ENCODE results near the gene ABCD3.

Gene ABCD3

DNA sequence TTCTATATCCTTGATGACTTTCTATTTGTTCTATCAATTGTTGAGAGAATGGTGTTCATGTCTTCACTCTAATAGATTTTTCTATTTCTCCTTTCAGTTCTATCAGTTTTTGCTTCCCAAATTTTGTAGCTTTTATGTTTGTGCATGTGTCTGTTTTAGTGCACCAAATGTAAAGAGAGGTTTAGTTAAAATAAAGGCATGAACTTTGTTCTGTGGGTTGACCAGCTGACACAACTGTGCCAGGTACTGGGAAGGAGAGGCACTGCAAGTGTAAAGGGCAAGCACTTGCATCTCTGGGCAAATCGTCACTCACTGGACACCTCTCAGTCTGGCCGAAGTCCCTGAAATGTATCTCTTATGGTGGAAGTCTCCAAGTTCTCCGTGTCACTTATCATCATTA lies 38.6 kb upstream of the ABCD3 start:
- H3K9me3 ChIP-seq (replicated peaks; ENCODE audit: insufficient read depth, low read length) = no peaks in the 10 kb centered on the region
- H4K20me1 ChIP-seq (ENCODE audit: insufficient read depth, low read length) = no peaks in the 10 kb centered on the region
- no peak overlapping the region for H3K27ac ChIP-seq (ENCODE audit: low read length)
- H3K4me3 ChIP-seq (ENCODE audit: low read length) = no peak overlapping the region
- DNase-seq = no peak
- TF ChIP-seq EZH2phosphoT487 (IDR thresholded peaks at IDR 0.05; ENCODE audit: low read length) = no peak
- no peak for TF ChIP-seq EZH2 (optimal IDR thresholded peaks at IDR 0.05; ENCODE audit: low read depth, low read length)
- TF ChIP-seq, protein P1, sequence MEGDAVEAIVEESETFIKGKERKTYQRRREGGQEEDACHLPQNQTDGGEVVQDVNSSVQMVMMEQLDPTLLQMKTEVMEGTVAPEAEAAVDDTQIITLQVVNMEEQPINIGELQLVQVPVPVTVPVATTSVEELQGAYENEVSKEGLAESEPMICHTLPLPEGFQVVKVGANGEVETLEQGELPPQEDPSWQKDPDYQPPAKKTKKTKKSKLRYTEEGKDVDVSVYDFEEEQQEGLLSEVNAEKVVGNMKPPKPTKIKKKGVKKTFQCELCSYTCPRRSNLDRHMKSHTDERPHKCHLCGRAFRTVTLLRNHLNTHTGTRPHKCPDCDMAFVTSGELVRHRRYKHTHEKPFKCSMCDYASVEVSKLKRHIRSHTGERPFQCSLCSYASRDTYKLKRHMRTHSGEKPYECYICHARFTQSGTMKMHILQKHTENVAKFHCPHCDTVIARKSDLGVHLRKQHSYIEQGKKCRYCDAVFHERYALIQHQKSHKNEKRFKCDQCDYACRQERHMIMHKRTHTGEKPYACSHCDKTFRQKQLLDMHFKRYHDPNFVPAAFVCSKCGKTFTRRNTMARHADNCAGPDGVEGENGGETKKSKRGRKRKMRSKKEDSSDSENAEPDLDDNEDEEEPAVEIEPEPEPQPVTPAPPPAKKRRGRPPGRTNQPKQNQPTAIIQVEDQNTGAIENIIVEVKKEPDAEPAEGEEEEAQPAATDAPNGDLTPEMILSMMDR (IDR thresholded peaks at IDR 0.05; ENCODE audit: low read length) = no peak
- no peak overlapping the region for H3K4me2 ChIP-seq (ENCODE audit: low read depth, low read length)
- H3K79me2 ChIP-seq (ENCODE audit: low read length) = no peaks in the 10 kb centered on the region
- H3K9ac ChIP-seq (ENCODE audit: low read length) = no peak overlapping the region
- no peaks in the 10 kb centered on the region for H3K27me3 ChIP-seq (replicated peaks; ENCODE audit: insufficient read depth, low read length)
- no peaks in the 10 kb centered on the region for H3F3A ChIP-seq (ENCODE audit: insufficient read depth, low read length)
- H2AFZ ChIP-seq (ENCODE audit: low read length) = no peak overlapping the region
- H3K9me2 ChIP-seq (replicated peaks; ENCODE audit: insufficient read depth, low read length) = no peaks in the 10 kb centered on the region
- no peaks in the 10 kb centered on the region for H3K36me3 ChIP-seq (replicated peaks; ENCODE audit: insufficient read depth, low read length)
- no peaks in the 10 kb centered on the region for H3K4me1 ChIP-seq (ENCODE audit: low read length)

DNA sequence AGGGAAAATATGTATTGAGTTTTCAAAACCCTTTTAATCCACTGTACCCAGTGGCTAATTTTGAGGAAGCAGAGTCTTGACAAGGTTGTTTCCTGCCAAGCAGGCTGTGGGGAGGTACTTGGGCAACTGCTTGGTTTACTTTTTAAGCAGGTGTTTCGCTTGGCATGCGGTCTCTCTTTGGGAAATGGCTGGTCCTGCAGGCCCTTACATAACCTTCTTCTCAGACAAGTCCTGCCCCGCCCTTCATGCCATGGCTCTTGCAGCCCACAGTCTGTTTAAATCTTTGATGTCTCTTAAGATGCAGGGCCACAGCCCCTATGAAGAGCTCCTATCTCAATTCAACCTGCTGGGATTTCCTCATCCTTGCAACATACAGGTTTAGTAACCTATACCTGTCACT lies 36.0 kb upstream of the ABCD3 start:
- no peak overlapping the region for H3K4me2 ChIP-seq (ENCODE audit: low read depth, low read length)
- no peak for DNase-seq

DNA sequence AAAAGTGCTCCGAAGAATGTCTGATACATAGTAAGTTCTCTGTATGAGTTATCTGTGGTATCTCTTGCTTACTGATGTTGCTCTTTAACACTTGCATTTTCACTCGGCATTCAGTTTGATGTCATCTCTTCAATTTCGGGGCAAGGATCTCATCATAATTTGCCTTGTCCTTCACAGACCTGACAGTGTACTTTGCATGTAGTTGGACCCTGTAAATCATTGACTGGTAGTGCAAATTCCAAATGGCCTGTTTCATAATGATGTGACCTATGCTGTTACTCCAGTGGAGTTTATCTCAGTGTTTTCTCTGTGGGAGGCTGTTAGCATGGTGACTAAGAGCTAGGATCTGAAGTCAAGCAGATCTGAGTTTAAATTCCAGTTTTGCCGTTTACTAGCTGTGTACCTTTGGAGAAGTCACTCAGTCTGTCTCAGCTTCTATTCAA lies 34.2 kb upstream of the ABCD3 start:
- Histone ChIP-seq H3K79me2 (ENCODE audit: low read length) (no peaks in the 10 kb centered on the region), H3F3A (ENCODE audit: insufficient read depth, low read length) (no peaks in the 10 kb centered on the region), H3K4me3 (ENCODE audit: low read length) (no peak overlapping the region), H3K4me1 (ENCODE audit: low read length) (no peaks in the 10 kb centered on the region), H2AFZ (ENCODE audit: low read length) (no peak overlapping the region), H3K9me3 (replicated peaks; ENCODE audit: insufficient read depth, low read length) (no peaks in the 10 kb centered on the region), H3K4me2 (ENCODE audit: low read depth, low read length) (no peak overlapping the region), H3K27ac (ENCODE audit: low read length) (no peak overlapping the region), H3K9me2 (replicated peaks; ENCODE audit: insufficient read depth, low read length) (no peaks in the 10 kb centered on the region), H3K36me3 (replicated peaks; ENCODE audit: insufficient read depth, low read length) (no peaks in the 10 kb centered on the region), H4K20me1 (ENCODE audit: insufficient read depth, low read length) (no peaks in the 10 kb centered on the region), H3K9ac (ENCODE audit: low read length) (no peak overlapping the region), H3K27me3 (replicated peaks; ENCODE audit: insufficient read depth, low read length) (no peaks in the 10 kb centered on the region)
- TF ChIP-seq EZH2 (optimal IDR thresholded peaks at IDR 0.05; ENCODE audit: low read depth, low read length) (no peak), EZH2phosphoT487 (IDR thresholded peaks at IDR 0.05; ENCODE audit: low read length) (no peak)
- TF ChIP-seq, protein P1 (IDR thresholded peaks at IDR 0.05; ENCODE audit: low read length) = no peak
- no peak for DNase-seq

More for the DNA sequence above, 36.0 kb upstream of the ABCD3 start:
- TF ChIP-seq EZH2 (optimal IDR thresholded peaks at IDR 0.05; ENCODE audit: low read depth, low read length) (no peak), EZH2phosphoT487 (IDR thresholded peaks at IDR 0.05; ENCODE audit: low read length) (no peak)
- TF ChIP-seq, protein P1 (IDR thresholded peaks at IDR 0.05; ENCODE audit: low read length) = no peak
- Histone ChIP-seq H3K27ac (ENCODE audit: low read length) (no peak overlapping the region), H3K27me3 (replicated peaks; ENCODE audit: insufficient read depth, low read length) (no peaks in the 10 kb centered on the region), H3K36me3 (replicated peaks; ENCODE audit: insufficient read depth, low read length) (no peaks in the 10 kb centered on the region), H4K20me1 (ENCODE audit: insufficient read depth, low read length) (no peaks in the 10 kb centered on the region), H3K4me3 (ENCODE audit: low read length) (no peak overlapping the region), H3K79me2 (ENCODE audit: low read length) (no peaks in the 10 kb centered on the region), H3K4me1 (ENCODE audit: low read length) (no peaks in the 10 kb centered on the region), H3F3A (ENCODE audit: insufficient read depth, low read length) (no peaks in the 10 kb centered on the region), H3K9me2 (replicated peaks; ENCODE audit: insufficient read depth, low read length) (no peaks in the 10 kb centered on the region), H3K9ac (ENCODE audit: low read length) (no peak overlapping the region), H2AFZ (ENCODE audit: low read length) (no peak overlapping the region), H3K9me3 (replicated peaks; ENCODE audit: insufficient read depth, low read length) (no peaks in the 10 kb centered on the region)

All from MM.1S (cell line).